Esophagus muscularis mucosa (tissue), 4 donors: ENCODE results near the gene MEIS3. TPM values are rescaled to one million over a fixed set of nuclear protein-coding genes. Genes with fewer than 3 reads are reported as not detected.

ENCODE experiments used
- DNase-seq: peaks from one replicate; pipeline ENCODE4 v3.0.0-alpha.2; 2017; ENCODE audit errors: extremely low spot score
- H3K27ac ChIP-seq, 4 donors: fragments of 200-600 bp; sonication (generic); replicated peaks in 1 of 4; 1 replicate in 3 of 4; 2 replicates in 1 of 4; pipeline ENCODE4 v1.5.1; 2016 to 2019; ENCODE audit warnings: mild to moderate bottlenecking in 1 of 4
- H3K27me3 ChIP-seq, 4 donors: fragments of 200-600 bp; sonication (generic); one replicate each; pipeline versions ENCODE4 v1.5.1 to v1.6.0; 2016 to 2019
- H3K36me3 ChIP-seq, 4 donors: fragments of 200-600 bp; sonication (generic); one replicate each; pipeline ENCODE4 v1.5.1; 2016 to 2019
- H3K4me1 ChIP-seq, 4 donors: fragments of 200-600 bp; sonication (generic); one replicate each; pipeline ENCODE4 v1.5.1; 2016 to 2019
- H3K4me3 ChIP-seq, 4 donors: fragments of 200-600 bp; sonication (generic); 1 replicate in 2 of 4; 2 replicates in 2 of 4; pipeline ENCODE4 v1.5.1; 2016 to 2019; ENCODE audit warnings: mild to moderate bottlenecking in 4 of 4, moderate library complexity in 1 of 4
- H3K9me3 ChIP-seq, 4 donors: fragments of 200-600 bp; sonication (generic); 1 replicate in 3 of 4; 2 replicates in 1 of 4; pipeline ENCODE4 v1.5.1; 2016 to 2019
- EP300 ChIP-seq: sonication (generic); formaldehyde crosslinking; IDR thresholded peaks from one replicate; pipeline ENCODE4 v1.6.1; 2017; ENCODE audit warnings: antibody characterized with exemption
- POLR2A ChIP-seq: fragments of 450-650 bp; IDR thresholded peaks from one replicate; pipeline ENCODE4 v1.6.1; 2017; ENCODE audit warnings: antibody characterized with exemption, moderate library complexity, mild to moderate bottlenecking, low read depth
- POLR2AphosphoS5 ChIP-seq, 2 donors: sonication (generic); formaldehyde crosslinking; IDR thresholded peaks; one replicate each; pipeline ENCODE4 v1.6.1; 2017; ENCODE audit warnings: antibody characterized with exemption in 2 of 2
- WGBS: methylation state at CpG from one replicate; pipeline ENCODE4 v1.1.5; 2018; 5-methylcytosine and 5-hydroxymethylcytosine counted together
- intact Hi-C: fragments of 100-400 bp; cut with DNase I; formaldehyde crosslinking; loops from one replicate; pipeline ENCODE4 v1.15.1; 2023
- total RNA-seq, 4 donors: library from RNA; depleted of rRNA; stranded (reverse); fragments of >200 nt; gene quantifications; one replicate each; pipeline versions ENCODE4 v1.1.0 to v1.2.1, GENCODE V29; 2016
- TF ChIP-seq, protein P1 (sequence below), 3 experiments: fragments of 200-600 bp in 2 of 3; fragments of 450-650 bp in 1 of 3; sonication (generic) in 2 of 3; IDR thresholded peaks; one replicate each; pipeline ENCODE4 v1.5.1; 2017 to 2019; ENCODE audit warnings: antibody characterized with exemption in 3 of 3, mild to moderate bottlenecking in 2 of 3, moderate library complexity in 1 of 3

Gene MEIS3
- total RNA-seq, 4 donors from 2014 or later, result 22.8 to 33.2 (median 30.7) TPM

DNA sequence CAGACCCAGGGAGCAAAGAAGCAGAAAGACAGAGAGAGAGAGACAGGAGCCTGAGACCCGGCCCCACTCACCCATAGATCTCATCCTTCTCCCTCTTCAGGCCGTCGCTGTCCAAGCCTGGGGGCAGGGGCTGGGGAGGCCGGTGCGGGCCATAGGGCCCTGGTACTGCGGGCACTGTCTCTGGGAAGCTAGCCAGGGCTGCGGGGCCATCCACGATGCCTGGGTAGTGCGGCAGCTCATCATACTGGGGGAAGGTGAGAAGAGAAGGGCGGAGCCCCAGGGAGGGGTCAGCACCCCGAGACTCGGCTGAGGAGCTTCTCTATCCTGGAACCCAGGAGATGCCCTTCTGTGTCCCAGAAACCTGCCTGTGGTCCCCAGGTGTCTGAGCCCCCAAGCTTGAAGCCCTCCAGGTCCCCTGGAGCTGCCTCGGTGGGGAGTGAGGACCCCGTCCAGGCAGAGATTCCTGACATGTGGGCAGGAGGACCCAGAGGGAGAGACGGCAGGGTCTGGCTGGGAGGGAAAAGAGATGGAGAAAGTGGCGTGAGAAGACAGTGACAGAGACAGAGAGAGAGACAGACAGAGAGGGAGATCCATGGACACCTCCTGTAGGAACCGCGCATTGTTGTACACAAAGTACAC is 2.1 kb downstream of the MEIS3 start:
- H3K4me1 ChIP-seq, result peaks cover 0 to 52% (median 29%) of the 10 kb centered on the region in 4 donors
- peaks cover 0 to 9% (median 4%) of the 10 kb centered on the region in 4 donors for H3K36me3 ChIP-seq
- no peak overlapping the region for H3K27ac ChIP-seq
- intact Hi-C loops, result no loop called here
- TF ChIP-seq, protein P1, sequence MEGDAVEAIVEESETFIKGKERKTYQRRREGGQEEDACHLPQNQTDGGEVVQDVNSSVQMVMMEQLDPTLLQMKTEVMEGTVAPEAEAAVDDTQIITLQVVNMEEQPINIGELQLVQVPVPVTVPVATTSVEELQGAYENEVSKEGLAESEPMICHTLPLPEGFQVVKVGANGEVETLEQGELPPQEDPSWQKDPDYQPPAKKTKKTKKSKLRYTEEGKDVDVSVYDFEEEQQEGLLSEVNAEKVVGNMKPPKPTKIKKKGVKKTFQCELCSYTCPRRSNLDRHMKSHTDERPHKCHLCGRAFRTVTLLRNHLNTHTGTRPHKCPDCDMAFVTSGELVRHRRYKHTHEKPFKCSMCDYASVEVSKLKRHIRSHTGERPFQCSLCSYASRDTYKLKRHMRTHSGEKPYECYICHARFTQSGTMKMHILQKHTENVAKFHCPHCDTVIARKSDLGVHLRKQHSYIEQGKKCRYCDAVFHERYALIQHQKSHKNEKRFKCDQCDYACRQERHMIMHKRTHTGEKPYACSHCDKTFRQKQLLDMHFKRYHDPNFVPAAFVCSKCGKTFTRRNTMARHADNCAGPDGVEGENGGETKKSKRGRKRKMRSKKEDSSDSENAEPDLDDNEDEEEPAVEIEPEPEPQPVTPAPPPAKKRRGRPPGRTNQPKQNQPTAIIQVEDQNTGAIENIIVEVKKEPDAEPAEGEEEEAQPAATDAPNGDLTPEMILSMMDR (IDR thresholded peaks at IDR 0.05), result no peak
- TF ChIP-seq EP300 (no peak), POLR2AphosphoS5 (IDR thresholded peaks at IDR 0.05) (no peak), POLR2A (no peak)
- no peak for DNase-seq
- peaks cover 0 to 77% (median 20%) of the 10 kb centered on the region in 4 donors for H3K27me3 ChIP-seq
- H3K9me3 ChIP-seq, result no peaks in the 10 kb centered on the region
- WGBS, result 55% methylated on average over 16 of the region's 18 CpGs
- H3K4me3 ChIP-seq, result no peak overlapping the region

- H3K4me3 ChIP-seq, result no peak overlapping the region
- peaks cover 0 to 46% (median 24%) of the 10 kb centered on the region in 4 donors for H3K4me1 ChIP-seq
- 62% methylated on average over 9 of the region's 12 CpGs for WGBS
- no peak for TF ChIP-seq EP300
- TF ChIP-seq POLR2AphosphoS5 (IDR thresholded peaks at IDR 0.05), result no peak
- TF ChIP-seq, protein P1 (IDR thresholded peaks at IDR 0.05), result no peak
- TF ChIP-seq POLR2A, result no peak
- intact Hi-C loops, result no loop called here
- H3K27me3 ChIP-seq, result peaks cover 0 to 71% (median 15%) of the 10 kb centered on the region in 4 donors
- no peak overlapping the region for H3K27ac ChIP-seq
- peaks cover 0 to 9% (median 4%) of the 10 kb centered on the region in 4 donors for H3K36me3 ChIP-seq
- H3K9me3 ChIP-seq, result no peaks in the 10 kb centered on the region
- no peak for DNase-seq
Measured at GRCh38 chr19:47416643-47416985, 2.7 kb downstream of the MEIS3 start.

- H3K27ac ChIP-seq, result no peak overlapping the region
- no peak overlapping the region for H3K4me3 ChIP-seq
- WGBS, result 90% methylated on average over 18 of the region's 21 CpGs
- peaks cover 0 to 9% (median 4%) of the 10 kb centered on the region in 4 donors for H3K36me3 ChIP-seq
- TF ChIP-seq POLR2A (no peak), EP300 (no peak), POLR2AphosphoS5 (IDR thresholded peaks at IDR 0.05) (no peak)
- TF ChIP-seq, protein P1 (IDR thresholded peaks at IDR 0.05), result no peak
- H3K27me3 ChIP-seq, result peaks cover 0 to 66% (median 10%) of the 10 kb centered on the region in 4 donors
- no peak for DNase-seq
- H3K4me1 ChIP-seq, result peaks cover 0 to 41% (median 24%) of the 10 kb centered on the region in 4 donors
- intact Hi-C loops, result no loop called here
- no peaks in the 10 kb centered on the region for H3K9me3 ChIP-seq
Measured at GRCh38 chr19:47415953-47416642, 3.2 kb downstream of the MEIS3 start.

- DNase-seq, result no peak
- TF ChIP-seq POLR2A (no peak), EP300 (no peak), POLR2AphosphoS5 (IDR thresholded peaks at IDR 0.05) (no peak)
- TF ChIP-seq, protein P1 (IDR thresholded peaks at IDR 0.05), result no peak
- H3K36me3 ChIP-seq, result peaks cover 0 to 9% (median 4%) of the 10 kb centered on the region in 4 donors
- peaks cover 0 to 28% (median 27%) of the 10 kb centered on the region in 4 donors for H3K4me1 ChIP-seq
- no peak overlapping the region for H3K4me3 ChIP-seq
- 79% methylated on average over 21 of the region's 21 CpGs for WGBS
- no peak overlapping the region for H3K27ac ChIP-seq
- no peaks in the 10 kb centered on the region for H3K9me3 ChIP-seq
- intact Hi-C loops, result no loop called here
- peaks cover 0 to 50% (median under 1%) of the 10 kb centered on the region in 4 donors for H3K27me3 ChIP-seq
Measured at GRCh38 chr19:47414469-47414868, 4.9 kb downstream of the MEIS3 start.
